Fibroblast of mammary gland (primary cell): ENCODE measurements around the gene AGTPBP1.

Source experiments
- DNase-seq: peaks from one replicate; pipeline ENCODE4 v3.0.0-alpha.2; 2010; ENCODE audit warnings: low read depth
- H3K4me3 ChIP-seq: 2 replicates; pipeline ENCODE4 v1.5.1; 2011; ENCODE audit warnings: low read depth, mild to moderate bottlenecking, low read length, moderate library complexity; ENCODE audit not compliant: control insufficient read depth
- TF ChIP-seq, protein P1 (sequence below): conservative IDR thresholded peaks from 2 replicates; pipeline ENCODE4 v1.5.1; 2011; ENCODE audit warnings: low read depth, low read length, inconsistent platforms; ENCODE audit not compliant: control insufficient read depth, insufficient read depth

The AGTPBP1 gene

GRCh38 chr9:85602742-85603141 is 139.0 kb downstream of the AGTPBP1 start:
- H3K4me3 ChIP-seq = no peak overlapping the region
- DNase-seq = no peak
- TF ChIP-seq, protein P1, sequence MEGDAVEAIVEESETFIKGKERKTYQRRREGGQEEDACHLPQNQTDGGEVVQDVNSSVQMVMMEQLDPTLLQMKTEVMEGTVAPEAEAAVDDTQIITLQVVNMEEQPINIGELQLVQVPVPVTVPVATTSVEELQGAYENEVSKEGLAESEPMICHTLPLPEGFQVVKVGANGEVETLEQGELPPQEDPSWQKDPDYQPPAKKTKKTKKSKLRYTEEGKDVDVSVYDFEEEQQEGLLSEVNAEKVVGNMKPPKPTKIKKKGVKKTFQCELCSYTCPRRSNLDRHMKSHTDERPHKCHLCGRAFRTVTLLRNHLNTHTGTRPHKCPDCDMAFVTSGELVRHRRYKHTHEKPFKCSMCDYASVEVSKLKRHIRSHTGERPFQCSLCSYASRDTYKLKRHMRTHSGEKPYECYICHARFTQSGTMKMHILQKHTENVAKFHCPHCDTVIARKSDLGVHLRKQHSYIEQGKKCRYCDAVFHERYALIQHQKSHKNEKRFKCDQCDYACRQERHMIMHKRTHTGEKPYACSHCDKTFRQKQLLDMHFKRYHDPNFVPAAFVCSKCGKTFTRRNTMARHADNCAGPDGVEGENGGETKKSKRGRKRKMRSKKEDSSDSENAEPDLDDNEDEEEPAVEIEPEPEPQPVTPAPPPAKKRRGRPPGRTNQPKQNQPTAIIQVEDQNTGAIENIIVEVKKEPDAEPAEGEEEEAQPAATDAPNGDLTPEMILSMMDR = no peak

DNA sequence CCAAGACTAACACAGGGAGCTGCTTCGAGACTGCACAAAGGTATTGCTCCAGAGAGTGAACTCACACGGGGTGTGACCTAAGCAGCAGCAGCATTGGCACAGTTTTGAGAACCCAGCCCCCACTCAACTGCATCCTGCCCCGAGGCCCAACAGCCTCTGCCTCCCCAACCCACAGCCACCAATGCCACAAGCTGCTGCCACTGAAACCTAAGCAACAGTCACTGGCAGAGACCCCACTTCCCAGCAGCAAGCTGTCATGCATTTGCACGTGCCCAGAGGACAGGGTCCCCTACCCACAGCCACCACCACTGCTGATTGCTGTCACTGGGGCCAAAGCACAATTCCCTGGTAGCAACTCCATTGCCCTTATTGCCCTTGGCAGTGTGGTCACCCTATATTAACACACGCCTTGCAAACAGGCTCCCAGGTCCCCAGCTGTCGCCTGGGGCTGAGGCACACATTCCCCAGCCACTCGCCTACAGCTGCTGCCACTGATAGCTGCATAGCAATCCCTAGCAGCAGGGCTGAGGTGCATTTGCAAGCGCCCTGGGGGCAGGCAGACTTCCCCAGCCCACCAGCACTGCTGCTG is 141.0 kb downstream of the AGTPBP1 start:
- TF ChIP-seq, protein P1 = no peak
- H3K4me3 ChIP-seq = no peak overlapping the region
- DNase-seq = no peak

DNA sequence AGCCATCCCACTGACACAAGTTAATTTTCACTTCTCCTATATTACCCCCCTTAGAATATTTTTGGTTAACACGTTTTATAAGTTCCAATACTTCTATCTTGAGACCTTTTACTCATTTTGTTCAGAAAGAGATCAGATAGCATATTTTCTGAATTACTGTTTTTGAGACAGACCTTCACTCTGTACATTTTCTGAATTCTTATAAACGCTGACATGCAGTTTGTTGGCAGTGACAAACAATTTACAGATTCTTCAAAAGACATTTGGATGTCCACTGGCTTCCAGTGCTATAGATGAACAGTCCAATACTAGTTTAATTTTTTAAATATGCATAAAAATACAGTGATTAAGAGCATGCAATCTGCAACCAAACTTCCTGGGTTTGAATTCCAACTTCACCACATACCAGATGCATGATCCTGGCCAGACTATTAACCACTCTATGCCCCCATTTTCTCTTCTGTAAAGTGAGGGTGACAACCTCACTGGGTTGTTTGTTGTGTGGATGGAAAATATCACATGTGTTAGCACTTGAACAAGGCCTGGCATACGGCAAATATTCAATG is 142.1 kb downstream of the AGTPBP1 start:
- TF ChIP-seq, protein P1 = no peak
- peak; percentile 8 for DNase-seq
- no peak overlapping the region for H3K4me3 ChIP-seq

- H3K4me3 ChIP-seq = no peak overlapping the region
- DNase-seq = no peak
- TF ChIP-seq, protein P1 = no peak
Observed at GRCh38 chr9:85594316-85594715, 147.4 kb downstream of the AGTPBP1 start.

DNA sequence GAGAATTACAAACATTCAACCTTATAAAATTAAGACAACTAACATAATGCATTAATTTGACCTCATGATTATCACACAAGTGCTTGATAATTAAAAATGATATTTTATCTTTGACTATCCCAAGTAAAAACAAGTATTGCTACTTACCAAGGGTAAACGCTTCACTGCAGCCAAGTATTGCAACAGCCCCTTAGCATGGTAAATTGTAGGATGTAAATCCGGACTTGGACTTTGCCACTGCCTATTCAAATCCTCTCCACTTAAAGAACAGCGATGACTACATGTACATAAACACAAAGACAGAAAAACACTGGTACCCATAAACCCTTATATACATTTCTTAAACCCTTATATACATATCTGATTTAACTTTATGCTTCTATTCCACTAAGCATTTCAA is 155.1 kb downstream of the AGTPBP1 start:
- TF ChIP-seq, protein P1 = no peak
- H3K4me3 ChIP-seq = no peak overlapping the region
- DNase-seq = no peak

DNA sequence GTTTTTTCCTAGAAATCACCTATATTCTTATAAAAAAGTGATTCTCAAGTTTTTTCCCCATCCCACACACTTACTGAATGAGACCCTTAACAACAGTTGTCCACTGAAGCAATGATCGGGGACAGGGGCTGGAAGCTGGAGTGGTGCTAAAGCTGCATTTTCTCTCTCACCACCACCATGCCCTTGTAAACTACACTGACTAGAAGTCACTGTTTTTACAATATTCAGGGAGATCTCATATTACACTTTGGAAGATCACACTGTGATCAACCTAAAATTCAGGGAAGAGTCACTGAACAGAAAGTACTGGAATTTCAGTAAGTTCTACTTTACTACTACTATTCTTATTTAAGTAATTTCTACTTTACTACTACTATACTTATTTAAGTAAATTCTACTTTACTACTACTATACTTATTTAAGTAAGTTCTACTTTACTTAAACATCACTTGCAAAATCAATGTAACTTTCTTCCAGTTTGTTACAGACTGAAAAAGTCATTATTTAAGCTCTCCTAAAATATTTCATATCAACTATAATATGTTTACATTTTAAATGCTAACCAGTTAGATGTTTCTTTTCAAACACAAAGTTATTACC is 164.3 kb downstream of the AGTPBP1 start:
- DNase-seq = no peak
- H3K4me3 ChIP-seq = no peak overlapping the region
- TF ChIP-seq, protein P1 = no peak
